Measurements from ENCODE around the gene MBP.

MBP gene

DNA sequence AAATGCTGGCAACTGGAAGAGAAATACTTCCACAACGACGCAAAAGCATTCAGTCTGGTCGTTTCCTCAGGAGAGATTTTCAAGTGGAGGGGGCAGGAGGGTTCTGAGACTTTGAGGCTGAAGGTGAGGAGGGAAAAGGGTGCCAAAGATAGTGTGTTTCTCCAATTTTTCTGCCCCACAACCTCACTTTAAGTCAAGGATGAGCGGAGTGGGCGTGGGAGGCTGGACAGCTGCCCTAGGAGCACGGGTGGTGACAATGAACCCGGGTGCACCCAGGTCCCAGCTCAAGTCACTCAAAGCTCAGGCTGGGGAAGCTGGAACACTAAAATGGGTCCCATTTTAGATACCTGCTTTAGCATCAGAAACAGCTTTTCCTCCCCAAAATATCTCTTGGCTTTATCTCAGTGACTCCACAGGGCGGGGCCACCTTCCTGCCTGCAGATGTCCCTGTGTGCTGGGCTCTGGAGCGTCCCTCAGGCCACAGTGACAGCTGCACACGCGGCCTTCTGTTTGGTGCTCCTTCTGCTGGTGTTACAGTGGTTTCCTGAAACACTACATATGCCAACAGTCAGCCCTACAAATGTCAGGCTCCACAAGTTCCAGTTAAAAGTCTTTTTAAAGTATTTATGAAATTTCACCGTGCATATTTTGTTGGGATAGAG lies 1.4 kb upstream of the MBP start:
- DNase-seq = peak in 8 of 58 donors; percentile 21 to 43 (median 28)

DNA sequence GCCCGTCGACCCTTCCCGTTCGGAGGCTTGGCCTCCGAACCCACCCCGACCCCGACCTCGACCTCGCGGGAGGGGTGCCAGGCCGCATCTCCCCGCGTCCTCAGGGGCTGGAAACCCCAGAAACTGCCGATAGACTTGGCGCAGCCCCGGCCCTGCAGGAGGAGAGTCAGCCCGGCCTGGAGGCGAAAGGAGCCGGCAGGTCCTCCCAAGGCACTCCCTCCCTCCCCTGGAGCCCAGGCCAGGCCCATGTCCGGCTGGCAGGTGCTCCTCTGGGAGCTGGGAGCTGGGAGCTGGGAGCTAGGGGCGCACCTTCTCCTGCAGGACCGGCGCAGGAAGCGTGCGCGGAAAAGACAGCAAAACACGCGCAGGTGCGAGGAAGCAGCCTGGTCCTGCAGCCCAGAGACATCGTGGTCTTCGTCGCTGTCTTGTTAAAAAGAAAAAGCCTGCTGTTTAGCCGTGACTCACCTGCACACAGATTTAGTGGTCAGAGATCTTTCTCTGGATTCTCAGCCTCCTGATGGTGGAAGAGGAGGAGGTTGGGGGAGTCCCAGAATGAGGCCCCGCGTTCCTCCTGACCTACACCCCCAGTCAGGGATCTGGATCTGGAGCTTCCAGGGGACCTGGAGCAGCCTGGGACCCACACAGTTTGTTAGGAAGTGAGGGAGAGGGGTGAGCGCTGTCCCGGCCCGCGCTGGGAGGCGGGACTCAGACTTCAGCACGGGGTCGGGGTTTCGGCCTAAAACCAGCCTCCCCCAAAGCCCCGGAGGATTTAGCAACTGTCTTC lies 660 bp upstream of the MBP start:
- no peak for DNase-seq

DNA sequence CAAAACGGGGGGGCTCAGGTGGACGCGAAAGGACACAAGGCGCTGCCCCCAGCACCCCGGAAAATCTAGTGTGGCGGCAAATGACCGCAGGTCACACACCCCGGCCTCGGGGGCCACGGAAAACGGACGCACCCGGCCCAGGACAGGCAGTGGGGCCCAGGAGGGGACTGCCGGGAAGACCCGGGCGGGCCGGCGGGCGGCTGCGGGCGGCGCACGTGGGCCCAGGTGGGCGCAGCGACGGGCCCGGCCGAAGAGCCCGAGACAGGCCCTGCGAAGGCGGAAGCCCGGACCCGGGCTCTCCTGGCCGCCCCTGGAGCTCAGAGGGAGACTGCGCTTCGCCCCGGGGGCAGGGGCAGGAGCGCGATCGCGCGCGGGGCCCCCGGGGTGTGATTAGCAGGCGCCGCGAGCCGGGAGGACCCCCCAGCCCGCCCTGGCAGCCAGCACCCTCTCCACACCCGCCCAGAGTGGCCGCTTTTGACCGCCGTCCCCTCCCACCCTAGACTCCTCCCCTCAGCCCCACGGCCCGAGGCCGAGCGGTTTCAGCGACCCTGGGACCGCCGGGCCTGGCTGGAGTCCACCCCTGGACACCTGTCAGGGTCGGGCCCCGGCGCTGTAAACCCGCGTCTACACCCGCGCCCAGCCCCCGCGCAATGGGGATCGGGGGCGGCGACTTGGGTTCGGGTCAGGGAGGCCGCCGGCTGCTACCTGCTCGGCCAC lies 773 bp downstream of the MBP start:
- peak in 2 of 58 donors; percentile 17 to 31 for DNase-seq

DNA sequence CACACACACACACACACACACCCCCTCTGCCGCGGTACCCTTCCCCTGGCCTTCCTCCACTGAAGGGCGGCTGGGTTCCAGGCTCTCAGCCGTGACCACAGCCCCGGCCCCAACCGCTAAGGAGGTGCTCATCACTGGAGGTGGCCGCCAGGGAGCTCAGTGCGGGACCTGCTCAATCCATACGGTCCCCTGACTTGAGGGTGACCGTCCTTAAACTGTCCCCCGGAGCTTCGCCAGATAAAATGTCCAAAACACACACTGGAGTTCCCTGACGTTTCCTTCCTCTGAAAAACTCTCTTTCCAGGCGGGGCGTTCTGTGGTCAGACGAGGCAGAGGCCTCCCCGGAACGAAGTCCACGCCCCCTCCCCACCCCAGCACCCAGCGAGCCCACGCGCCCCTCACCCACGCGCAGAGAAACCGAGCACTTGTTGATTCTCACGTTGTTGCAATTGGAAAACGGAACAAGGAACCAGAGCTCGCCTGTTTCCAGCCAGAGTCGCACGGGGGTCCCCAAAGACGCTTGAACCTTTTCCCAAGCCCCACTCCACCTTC lies 1.4 kb downstream of the MBP start:
- peak in 3 of 58 donors; percentile 21 to 32 (median 23) for DNase-seq

DNA sequence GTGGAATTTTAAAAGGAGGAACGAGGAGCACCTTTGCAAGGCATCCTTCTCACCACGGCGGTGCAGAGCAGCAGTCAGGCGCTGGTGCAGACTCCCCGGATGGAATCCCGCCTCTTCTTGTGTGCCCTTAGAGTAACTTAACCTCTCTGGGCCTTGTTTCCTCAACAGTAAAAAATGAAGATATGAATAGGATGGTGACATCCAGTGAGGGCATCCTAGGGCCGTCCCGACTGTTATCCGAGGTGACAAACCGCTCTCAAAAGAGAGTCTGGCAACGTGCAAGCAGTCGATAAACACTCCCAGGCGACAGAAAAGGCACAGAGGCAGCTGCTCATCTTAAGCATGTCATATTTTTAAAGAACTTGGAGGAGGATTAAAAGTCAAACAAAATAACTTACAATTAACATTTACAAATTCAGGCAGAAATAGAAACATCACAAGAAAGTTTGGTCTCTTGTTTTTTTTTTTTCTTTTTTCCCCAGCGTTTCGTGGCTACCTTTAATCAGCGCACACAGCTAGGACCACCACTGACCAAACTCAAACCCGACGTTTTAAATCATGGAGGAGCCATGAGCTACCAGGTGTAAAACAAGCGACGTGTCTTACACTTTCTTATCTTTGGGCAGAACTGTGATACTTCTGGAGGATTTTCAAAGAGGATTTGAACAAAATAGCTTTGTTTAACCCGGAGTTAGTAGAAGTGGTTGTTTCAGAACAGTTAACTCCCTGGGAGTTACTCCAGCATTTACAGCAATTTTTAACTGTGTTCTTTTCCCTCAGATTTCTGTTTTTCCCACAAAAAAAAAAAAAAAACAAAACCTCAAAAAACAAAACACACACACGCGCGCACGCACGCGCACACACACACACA lies 2.1 kb downstream of the MBP start:
- no peak for DNase-seq

DNA sequence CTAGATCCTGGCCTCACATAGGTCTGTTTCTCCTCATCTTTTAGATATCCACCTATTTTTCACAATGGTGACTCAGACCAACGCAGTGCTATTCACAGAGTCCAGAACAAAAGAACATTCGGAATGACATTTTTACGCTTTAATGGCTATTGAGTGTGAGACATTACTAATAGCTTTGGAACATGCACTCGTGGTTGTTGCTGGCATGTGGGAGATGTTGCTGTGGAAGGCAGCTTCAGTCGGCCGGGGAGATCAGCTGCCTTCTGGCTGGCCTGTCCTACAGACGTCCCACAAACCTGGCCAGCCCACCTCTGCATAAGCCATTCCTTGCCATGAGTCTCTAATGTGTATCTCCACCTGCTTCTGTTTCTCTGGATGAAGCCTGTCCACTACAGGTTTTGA lies 3.4 kb downstream of the MBP start:
- no peak for DNase-seq

DNA sequence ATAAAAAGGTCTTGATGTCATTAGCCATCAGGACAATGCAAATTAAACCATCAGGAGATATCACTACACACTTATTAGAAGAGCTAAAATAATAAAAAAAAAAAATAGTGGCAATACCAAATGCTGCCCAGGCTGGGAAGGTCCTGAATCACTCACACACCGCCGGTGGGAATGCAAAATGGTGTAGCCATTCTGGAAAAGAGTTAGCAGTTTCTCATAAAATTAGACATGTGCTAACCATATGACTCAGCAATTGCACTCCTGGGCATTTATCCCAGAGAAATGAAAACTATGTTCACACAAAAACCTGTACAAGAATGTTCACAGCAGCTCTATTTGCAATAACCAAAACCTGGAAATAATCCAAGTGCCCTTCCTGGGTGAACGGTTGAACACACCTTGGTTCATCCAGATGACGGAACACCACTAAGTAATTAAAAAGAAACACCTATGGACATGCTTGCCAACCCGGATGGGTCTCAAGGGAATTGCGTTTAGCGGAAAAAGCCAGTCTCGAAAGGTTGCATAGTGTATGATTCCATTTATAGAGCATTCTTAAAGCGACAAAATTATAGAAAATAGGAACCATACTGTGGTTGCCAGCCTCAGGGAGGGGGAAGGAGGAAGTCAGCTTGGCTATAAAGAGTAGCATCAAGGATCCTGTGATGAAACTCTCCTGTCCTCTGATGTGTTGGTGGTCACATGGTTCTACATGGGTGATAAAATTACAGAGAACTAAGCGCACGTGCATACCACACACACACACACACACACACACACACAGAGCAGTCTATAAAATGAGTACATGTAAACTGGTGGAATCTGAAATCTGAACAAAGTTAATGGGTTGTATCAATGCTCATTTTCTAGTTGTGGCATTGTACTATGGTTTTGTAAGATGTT lies 4.6 kb downstream of the MBP start:
- peak in 4 of 58 donors; percentile 31 to 41 (median 37) for DNase-seq

DNA sequence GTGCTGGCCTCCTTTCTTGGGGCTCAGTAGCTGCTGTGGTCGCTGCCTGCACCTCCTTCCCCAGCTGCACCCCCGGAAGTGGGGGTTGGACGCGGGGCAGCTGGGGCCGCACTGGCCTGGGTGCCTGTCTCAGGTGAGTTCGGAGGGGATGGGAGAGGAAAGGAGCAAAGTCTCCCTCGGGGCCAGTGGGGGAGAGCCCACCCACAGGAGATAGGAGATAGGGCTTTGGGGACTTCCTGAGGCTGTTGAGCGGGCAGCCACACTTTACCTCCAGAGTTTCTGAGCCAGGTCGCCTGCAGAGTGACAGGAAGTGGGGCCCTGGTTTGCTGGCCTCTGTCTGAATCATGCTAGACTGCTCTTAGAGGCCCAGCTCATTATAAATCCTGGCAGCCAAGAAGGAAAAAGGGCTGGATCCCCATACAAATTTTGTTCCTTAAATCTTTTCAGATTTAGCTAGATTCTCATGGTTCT lies 8.1 kb downstream of the MBP start:
- no peak for DNase-seq

DNA sequence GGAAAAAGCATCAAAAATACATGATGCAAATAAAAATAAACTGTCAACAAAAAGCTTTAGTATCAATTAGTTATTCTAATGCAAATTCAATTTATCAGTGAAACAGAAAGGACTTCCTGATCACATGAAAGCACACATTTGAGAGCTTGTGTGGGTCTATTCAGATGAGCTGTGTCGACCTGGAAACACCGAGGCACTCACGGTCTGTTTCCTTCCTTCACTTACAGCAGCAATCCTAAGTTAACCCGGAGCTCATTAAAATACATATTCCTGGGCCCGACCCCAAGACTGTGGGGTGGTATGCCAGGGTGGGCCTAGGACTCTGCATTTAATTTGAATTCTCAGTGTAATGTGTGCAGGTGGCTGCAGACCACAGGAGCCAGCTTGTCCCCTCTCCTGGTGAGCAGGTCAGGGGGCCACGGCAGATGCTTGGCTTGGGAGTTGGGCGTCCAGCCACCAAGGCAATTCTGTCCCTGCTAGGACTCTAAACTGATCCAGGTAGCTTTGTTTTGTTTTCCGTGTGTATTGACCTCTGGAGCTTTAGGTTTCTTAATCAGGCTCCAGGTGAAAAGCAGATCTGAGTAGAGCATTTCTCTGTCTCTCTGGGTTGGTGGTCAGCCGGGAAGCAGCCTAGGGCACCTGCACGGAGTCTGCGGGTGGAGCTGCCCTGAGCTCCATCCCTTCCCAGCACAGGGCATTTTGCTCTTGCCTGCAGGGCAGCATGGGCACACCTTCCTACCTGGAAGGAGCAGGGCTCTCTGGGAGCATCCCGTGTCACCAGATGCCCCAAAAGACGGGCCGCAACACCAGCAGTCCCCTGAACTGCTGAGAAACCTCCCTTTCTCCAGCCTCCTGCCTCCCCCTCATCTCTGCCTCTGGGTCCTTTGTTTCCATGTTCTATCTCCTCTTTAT lies 9.0 kb downstream of the MBP start:
- no peak for DNase-seq

DNA sequence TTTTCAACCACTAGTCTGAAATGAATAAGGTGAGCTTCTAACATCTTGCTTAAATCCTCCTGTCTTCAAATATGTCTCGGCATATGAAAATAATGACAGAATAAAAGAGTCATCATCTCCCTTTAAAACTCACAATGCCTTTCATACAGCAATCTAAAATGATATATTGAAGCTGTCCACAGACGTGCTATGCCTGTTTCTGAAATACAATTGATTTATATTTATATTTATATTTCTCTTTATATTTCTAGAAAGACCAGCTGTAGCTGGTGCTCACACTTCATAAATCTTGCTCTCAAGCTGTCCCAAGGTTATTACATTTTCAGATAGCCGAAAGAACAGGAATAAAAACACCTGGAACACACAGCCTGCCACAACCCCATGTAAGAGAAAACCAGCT lies 11.1 kb downstream of the MBP start:
- DNase-seq = no peak

DNA sequence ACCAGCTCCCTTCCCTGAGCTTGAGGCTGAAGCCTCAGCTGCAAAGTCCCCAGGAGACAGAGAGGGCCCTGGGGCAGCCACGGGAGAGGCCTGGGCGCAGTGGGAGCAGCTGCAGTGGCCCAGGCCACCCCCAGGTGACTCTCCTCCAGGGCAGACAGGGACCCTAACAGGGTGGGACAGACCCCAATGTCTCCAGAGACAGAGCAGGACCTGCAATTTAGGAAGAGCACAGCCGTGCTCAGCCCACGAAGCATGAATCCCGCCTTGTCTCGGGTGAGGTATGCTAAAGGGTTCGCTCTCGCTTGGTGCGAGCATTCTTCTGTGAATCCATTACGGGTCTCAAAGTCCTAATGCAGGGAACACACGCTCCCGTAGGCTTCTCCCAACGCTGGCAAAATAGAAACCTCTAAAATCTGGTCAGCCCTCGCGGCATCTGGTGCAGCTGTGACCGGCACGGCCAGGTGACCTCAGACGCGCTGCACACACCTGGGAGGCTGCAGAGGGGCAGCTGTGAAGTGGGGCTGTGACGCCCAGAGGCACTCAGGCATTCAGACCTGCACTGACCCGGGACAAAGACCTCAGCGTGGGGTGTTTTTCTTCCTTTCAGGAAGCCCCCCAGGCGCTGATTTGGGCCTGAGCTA lies 12.6 kb downstream of the MBP start:
- no peak for DNase-seq

DNA sequence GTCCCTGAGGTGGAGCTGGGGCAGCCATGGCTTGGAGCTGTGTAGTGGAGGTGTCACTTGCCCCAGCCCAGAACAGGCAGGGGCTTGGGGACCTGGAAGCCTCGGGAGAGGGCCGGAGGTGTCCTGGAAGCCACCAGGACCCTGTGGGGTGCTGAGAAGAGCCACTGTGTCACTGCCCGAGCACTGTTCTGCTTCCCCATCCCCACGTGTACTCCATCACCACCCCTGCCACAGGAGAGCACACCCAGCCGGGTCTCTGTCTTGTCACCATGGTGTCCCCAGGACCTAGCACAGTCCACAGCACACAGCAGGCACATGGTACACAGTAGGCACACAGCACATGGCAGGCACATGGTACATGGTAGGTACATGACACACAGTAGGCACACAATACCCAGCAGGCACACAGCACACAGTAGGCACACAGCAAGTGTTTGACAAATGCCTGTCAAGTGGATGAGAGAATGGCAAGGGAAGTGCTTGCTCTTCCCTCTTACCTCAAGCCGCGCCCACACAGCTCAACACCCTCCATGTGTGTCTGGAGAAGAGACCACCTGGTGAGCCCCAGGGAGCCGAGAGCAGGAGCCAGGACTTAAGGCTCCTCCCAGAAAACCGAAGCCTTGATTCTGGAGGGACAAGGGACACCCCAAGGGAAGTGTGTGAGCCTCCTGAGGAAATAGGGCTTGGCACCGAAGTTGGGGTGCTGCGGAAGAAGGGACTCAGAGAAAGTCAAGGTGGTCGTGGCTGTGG lies 13.3 kb downstream of the MBP start:
- DNase-seq = no peak

DNA sequence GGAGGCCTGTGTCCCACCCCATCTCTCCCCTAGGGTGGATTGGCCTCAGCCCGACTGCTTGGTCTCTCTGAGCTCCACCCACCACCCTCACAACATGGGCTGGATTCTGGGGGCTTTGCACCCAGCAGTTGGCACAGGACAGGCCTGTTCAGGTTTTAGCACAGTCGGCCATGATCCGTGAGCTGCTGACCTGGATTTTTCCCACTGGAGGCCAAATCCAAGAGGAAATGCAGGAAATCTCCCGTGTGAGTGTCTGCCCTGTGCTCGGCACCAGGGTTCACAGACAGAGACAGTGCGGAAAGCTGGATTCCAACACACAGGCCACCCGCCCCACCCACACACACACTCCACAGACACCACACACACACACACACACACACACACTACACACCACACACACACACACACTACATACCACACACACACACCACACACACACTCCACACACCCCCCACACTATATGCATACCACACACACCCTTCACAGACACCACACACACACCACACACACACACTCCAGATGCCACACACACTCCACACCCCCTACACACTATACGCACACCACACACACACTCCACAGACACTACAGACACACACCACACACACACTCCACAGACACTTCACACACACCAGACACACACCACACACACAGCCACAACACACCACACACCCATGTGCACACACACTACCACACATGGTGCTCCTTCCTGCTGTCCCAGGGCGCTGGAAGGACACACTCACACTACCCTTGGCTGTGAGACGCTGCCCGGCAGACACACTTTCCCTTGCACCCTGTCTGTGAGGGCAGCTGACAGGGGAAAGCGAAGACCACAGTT lies 14.1 kb downstream of the MBP start:
- no peak for DNase-seq

DNA sequence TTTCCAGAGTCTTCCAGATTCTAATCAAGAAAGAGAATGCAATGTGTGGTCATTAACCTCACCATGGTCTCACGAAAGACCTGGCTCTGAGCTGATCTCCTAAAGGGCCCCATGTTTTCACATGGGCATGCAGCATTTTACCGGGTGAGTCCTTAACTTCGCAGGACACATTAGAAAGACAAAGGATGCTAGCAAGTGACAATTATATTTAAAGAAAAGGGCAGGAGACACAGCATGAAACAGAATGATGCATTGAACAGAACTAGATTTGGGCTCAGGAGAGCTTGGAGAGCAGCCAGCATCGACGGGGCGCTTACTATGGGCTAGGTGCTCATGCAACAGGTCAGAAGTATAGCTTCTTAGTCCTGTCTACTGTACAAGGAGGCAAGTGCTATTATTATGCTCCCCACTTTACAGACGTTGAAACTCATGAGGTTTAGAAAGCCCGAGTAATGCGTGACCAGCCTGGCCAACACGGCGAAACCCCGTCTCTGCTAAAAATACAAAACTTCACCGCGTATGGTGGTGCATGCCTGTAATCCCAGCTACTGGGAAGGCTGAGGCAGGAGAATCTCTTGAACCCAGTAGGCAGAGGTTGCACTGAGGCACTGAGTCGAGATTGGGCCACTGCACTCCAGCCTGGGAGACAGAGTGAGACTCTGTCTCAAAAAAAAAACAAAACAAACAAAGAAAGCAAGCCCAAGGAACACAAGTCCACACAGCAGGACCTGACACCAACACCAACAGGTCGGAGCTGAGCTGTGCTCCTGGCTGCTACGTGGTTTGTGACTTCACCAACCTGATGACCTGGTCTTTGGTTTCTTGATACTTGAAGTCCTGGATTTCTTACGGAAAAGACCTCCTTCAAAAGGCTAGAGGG lies 16.1 kb downstream of the MBP start:
- no peak for DNase-seq

DNA sequence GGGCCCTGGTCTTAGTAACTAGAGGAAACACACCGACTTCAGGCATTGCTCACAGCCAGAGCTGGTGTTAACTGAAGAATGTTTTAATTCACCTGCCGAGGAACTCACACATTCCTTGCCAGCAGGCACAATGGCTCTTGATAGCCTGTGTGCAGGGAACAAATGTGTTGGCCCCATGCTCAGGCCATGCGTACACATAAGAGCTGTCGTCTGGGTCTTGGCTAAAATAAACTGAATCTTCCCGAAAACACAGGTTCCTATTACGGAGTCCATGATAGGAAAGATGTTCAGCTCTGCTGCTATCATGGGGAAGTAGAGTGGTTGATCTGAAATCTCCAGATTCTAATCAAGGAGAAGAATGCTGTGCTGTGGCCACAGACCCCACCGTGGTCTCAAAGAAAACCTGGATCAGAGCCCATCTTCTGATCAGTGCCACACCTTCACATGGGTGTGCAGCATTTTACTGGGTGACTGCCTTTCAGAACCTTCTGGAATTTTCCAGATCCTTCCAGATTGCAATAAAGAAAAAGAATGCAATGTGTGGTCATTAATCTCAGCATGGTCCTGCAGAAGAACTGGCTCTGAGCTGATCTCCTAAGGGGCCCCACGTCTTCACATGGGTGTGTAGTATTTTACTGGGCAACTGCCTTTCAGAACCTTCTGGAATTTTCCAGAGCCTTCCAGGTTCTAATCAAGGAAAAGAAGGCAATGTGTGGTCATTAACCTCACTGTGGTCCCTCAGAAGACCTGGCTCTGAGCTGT lies 17.2 kb downstream of the MBP start:
- DNase-seq = no peak
